Stomach (tissue), 9 donors: ENCODE results near the gene CYBA. TPM values are rescaled to one million over a fixed set of nuclear protein-coding genes. Genes with fewer than 3 reads are reported as not detected.

Experiments
- DNase-seq, 2 donors: peaks; one replicate each; pipeline versions ENCODE4 v3.0.0 to v3.0.0-alpha.2; 2013 to 2019
- H3K27ac ChIP-seq, 5 donors: fragments of 200-600 bp in 4 of 5; sonication (generic) in 4 of 5; one replicate each; pipeline ENCODE4 v1.5.1; 2013 to 2019; ENCODE audit warnings: mild to moderate bottlenecking in 1 of 5, moderate library complexity in 1 of 5
- H3K27me3 ChIP-seq, 3 donors: fragments of 200-600 bp; sonication (generic); one replicate each; pipeline ENCODE4 v1.5.1; 2017 to 2019; ENCODE audit warnings: mixed run types in 1 of 3
- H3K36me3 ChIP-seq, 4 donors: fragments of 200-600 bp; sonication (generic); 1 replicate in 3 of 4; 2 replicates in 1 of 4; pipeline ENCODE4 v1.5.1; 2016 to 2019
- H3K4me1 ChIP-seq, 4 donors: fragments of 200-600 bp; sonication (generic); one replicate each; pipeline ENCODE4 v1.5.1; 2016 to 2019
- H3K4me3 ChIP-seq, 4 donors: fragments of 200-600 bp; sonication (generic) in 3 of 4; one replicate each; pipeline ENCODE4 v1.5.1; 2016 to 2019; ENCODE audit warnings: mild to moderate bottlenecking in 1 of 4
- H3K9me3 ChIP-seq, 4 donors: fragments of 200-600 bp; sonication (generic); one replicate each; pipeline ENCODE4 v1.5.1; 2016 to 2019
- EP300 ChIP-seq: sonication (generic); formaldehyde crosslinking; IDR thresholded peaks from one replicate; pipeline ENCODE4 v1.6.1; 2017; ENCODE audit warnings: antibody characterized with exemption
- POLR2A ChIP-seq, 4 donors: fragments of 450-650 bp; IDR thresholded peaks; one replicate each; pipeline ENCODE4 v1.6.1; 2016; ENCODE audit warnings: antibody characterized with exemption in 4 of 4, control low read depth in 2 of 4, mild to moderate bottlenecking in 1 of 4, moderate library complexity in 1 of 4
- POLR2AphosphoS5 ChIP-seq, 3 donors: sonication (generic); formaldehyde crosslinking; IDR thresholded peaks; one replicate each; pipeline ENCODE4 v1.6.1; 2016; ENCODE audit warnings: antibody characterized with exemption in 3 of 3
- WGBS, 5 donors: extraction: QIAGEN DNeasy Blood & Tissue Kit in 3 of 5; methylation state at CpG; one replicate each; pipeline versions ENCODE4 v1.1.5 to v1.1.7; 2013 to 2018; 5-methylcytosine and 5-hydroxymethylcytosine counted together
- intact Hi-C: fragments of 100-400 bp; cut with DNase I; formaldehyde crosslinking; loops from one replicate; pipeline ENCODE4 v1.15.1; 2023; ENCODE audit warnings: low total_unique reads
- polyA plus RNA-seq, 3 donors: library from polyadenylated mRNA; stranded (reverse); fragments of 200-250 nt; gene quantifications; one replicate each; pipeline ENCODE4 v1.2.3, GENCODE V29; 2013
- total RNA-seq, 5 donors: library from RNA; depleted of rRNA; stranded (reverse); fragments of >200 nt; gene quantifications; one replicate each; pipeline versions ENCODE4 v1.1.0 to v1.2.3, GENCODE V29; 2014 to 2016
- TF ChIP-seq, protein P1 (sequence below), 7 experiments: fragments of 450-650 bp in 4 of 7; fragments of 200-600 bp in 3 of 7; sonication (generic) in 3 of 7; IDR thresholded peaks; one replicate each; pipeline ENCODE4 v1.5.1; 2016 to 2019; ENCODE audit warnings: antibody characterized with exemption in 7 of 7, control low read depth in 2 of 7, mild to moderate bottlenecking in 1 of 7
- donor health status: healthy with polysubstance abuse.
- donor health status: Bipolar disorder and iron deficiency.
- donor health status: healthy.

Gene CYBA
- total and polyA plus RNA-seq, 8 donors, result 21.0 to 480 (median 162) TPM

DNA sequence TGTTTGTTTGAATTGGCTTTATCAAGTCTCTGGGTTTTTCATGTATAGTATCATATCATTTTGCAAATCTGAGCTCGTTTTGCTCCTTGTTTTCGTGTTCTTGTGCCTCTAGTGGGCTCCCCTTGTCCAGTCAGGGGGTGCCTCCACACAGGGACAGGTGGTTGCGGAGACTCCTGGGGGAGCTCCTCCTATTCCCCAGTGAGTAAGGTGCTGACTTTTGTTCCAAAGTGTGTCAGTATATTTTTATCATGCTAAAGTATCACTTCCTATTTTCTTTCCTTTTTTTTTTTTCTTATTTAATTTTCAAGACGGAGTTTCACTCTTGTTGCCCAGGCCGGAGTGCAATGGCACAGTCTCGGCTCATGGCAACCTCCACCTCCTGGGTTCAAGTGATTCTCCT is 42.8 kb downstream of the CYBA start:
- no peak for DNase-seq
- H3K27ac ChIP-seq, result no peak overlapping the region
- H3K27me3 ChIP-seq, result no peaks in the 10 kb centered on the region
- WGBS, 5 donors, result 81 to 86% (median 85%) methylated on average over 6 of the region's 6 CpGs
- no peak for TF ChIP-seq POLR2A (IDR thresholded peaks at IDR 0.05)
- H3K4me1 ChIP-seq, result no peaks in the 10 kb centered on the region
- H3K4me3 ChIP-seq, result no peak overlapping the region
- no peaks in the 10 kb centered on the region for H3K9me3 ChIP-seq
- H3K36me3 ChIP-seq, result peaks cover 51 to 99% (median 97%) of the 10 kb centered on the region in 4 donors
- intact Hi-C loops, result no loop called here

DNA sequence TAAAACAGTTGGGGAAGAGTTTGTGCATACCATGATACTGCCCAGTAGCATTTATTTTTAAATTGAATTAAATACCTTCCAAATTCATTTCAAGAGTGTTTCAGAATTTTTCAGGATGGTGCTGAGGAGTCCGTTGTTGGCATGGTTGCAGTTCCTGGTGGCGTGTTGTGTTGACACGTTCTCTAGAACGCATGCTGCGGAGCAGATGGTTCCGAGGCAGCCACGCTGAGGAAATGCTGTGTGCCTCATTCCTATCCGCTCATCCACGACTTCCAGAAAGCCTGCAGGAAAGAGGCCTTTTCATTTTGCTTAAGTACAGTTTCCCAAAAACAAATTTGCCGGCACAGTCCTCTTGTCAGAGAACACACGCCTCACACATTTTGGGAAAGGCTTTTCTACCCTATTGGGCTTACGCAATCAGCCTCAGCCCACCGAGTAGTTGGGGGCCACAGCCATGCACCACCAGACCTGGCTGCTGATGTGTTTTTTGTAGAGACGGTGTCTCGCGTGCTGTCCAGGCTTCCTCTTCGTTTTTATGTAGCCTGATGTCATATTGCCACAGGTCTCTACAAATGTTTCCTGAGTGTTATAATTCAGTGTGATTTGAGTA is 44.6 kb downstream of the CYBA start:
- DNase-seq, result no peak
- H3K4me1 ChIP-seq, result peaks cover 0 to under 1% (median 0%) of the 10 kb centered on the region in 4 donors
- TF ChIP-seq POLR2A (IDR thresholded peaks at IDR 0.05) (no peak), POLR2AphosphoS5 (IDR thresholded peaks at IDR 0.05) (no peak), EP300 (no peak)
- TF ChIP-seq, protein P1, sequence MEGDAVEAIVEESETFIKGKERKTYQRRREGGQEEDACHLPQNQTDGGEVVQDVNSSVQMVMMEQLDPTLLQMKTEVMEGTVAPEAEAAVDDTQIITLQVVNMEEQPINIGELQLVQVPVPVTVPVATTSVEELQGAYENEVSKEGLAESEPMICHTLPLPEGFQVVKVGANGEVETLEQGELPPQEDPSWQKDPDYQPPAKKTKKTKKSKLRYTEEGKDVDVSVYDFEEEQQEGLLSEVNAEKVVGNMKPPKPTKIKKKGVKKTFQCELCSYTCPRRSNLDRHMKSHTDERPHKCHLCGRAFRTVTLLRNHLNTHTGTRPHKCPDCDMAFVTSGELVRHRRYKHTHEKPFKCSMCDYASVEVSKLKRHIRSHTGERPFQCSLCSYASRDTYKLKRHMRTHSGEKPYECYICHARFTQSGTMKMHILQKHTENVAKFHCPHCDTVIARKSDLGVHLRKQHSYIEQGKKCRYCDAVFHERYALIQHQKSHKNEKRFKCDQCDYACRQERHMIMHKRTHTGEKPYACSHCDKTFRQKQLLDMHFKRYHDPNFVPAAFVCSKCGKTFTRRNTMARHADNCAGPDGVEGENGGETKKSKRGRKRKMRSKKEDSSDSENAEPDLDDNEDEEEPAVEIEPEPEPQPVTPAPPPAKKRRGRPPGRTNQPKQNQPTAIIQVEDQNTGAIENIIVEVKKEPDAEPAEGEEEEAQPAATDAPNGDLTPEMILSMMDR (IDR thresholded peaks at IDR 0.05), result no peak
- H3K4me3 ChIP-seq, result no peak overlapping the region
- no peaks in the 10 kb centered on the region for H3K9me3 ChIP-seq
- H3K27me3 ChIP-seq, result no peaks in the 10 kb centered on the region
- H3K27ac ChIP-seq, result no peak overlapping the region
- intact Hi-C loops, result no loop called here
- 85 to 92% (median 91%) methylated on average over 17 of the region's 17 CpGs for WGBS, 5 donors
- H3K36me3 ChIP-seq, result peaks cover 54 to 99% (median 97%) of the 10 kb centered on the region in 4 donors

DNA sequence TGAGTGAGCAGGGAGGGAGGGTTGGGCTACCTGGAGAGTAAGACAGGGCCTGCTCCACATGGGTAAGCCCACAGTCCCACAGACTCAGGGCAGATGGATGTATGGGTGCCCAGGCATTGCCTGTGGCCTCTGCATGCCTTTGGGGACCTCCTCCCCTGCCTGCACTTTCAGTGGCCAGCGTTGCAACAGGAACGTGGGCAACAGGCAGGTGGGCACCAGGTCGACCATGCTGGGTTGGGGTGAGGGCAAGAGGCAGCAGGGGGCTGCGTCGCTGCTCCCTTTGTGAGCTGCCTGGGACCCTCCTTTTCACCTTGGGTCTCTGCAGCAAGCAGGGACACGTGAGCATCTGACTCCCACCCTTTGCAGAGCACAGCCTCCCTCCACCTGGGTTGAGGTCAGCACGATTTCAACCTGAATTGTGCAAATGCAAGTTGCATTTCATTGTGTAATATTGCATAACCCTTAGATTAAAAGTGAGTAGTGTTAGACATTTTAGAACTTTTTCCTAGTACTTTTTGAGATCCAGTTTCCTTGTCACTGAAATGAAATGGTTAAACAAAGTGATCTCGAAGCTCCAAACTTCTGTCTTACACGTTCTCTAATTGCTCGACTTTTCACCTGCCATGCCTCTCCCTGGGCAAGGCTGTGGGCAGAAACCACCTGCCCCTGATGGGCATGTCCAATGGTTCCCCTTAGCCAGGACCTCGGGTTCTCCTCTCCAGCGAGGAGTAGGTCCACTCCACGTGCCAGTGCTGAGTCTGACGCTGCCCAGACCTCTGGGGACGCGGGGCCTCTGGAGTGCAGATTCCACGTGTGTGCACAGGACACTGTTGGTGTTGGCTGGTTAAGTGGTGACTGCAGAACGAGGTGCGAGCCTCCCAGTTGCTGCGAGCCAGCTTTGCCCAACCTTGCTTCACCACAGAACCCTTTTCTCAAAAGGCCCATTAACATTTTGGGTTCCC is 45.4 kb downstream of the CYBA start:
- H3K9me3 ChIP-seq, result no peaks in the 10 kb centered on the region
- H3K27me3 ChIP-seq, result no peaks in the 10 kb centered on the region
- DNase-seq, result no peak
- no peak overlapping the region for H3K4me3 ChIP-seq
- intact Hi-C loops, result no loop called here
- 71 to 86% (median 83%) methylated on average over 19 to 20 of the region's 20 CpGs for WGBS, 5 donors
- TF ChIP-seq POLR2AphosphoS5 (IDR thresholded peaks at IDR 0.05) (no peak), EP300 (no peak), POLR2A (IDR thresholded peaks at IDR 0.05) (no peak)
- TF ChIP-seq, protein P1 (IDR thresholded peaks at IDR 0.05), result no peak
- peaks cover 50 to 99% (median 97%) of the 10 kb centered on the region in 4 donors for H3K36me3 ChIP-seq
- H3K27ac ChIP-seq, result no peak overlapping the region
- H3K4me1 ChIP-seq, result peaks cover 0 to 5% (median 0%) of the 10 kb centered on the region in 4 donors

DNA sequence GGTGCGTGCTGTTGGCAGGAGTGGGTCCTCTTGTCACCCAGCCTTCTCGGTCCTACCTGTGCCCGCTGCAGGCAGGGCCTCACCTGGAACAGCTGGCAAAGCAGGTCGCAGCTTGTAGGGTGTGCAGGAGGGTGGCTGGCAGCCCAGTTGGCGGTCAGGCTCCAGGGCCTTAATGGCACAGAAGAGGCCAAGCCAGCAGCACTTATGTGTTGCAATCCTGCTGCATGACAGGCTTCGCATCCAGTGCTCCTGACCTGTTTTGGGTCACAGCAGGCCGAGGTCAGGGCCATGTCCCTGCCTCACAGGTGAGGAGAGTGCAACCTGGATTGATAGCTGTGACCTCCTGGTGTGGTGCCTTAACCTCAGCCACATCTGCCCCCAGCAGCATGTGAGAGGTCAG is 48.8 kb downstream of the CYBA start:
- peaks cover 57 to 98% (median 95%) of the 10 kb centered on the region in 4 donors for H3K36me3 ChIP-seq
- intact Hi-C loops, result no loop called here
- DNase-seq, result no peak
- WGBS, 5 donors, result 76 to 98% (median 88%) methylated on average over 5 to 7 of the region's 7 CpGs
- no peaks in the 10 kb centered on the region for H3K9me3 ChIP-seq
- peaks cover 0 to 27% (median 4%) of the 10 kb centered on the region in 4 donors for H3K4me1 ChIP-seq
- H3K27ac ChIP-seq, result no peak overlapping the region
- no peak for TF ChIP-seq EP300
- TF ChIP-seq, protein P1 (IDR thresholded peaks at IDR 0.05), result no peak
- TF ChIP-seq POLR2AphosphoS5 (IDR thresholded peaks at IDR 0.05), result no peak
- no peak for TF ChIP-seq POLR2A (IDR thresholded peaks at IDR 0.05)
- H3K4me3 ChIP-seq, result no peak overlapping the region
- H3K27me3 ChIP-seq, result no peaks in the 10 kb centered on the region
